ENCODE data around the gene HOXB3. TPM values are rescaled to one million over a fixed set of nuclear protein-coding genes. Genes with fewer than 3 reads are reported as not detected.

Gene HOXB3
- total and polyA plus RNA-seq, 2 of the 4 experiments (the other 2 are of a cell fraction), result 6.3 to 59.6 TPM

- Histone ChIP-seq H3K4ac (ENCODE audit: low read depth, low read length) (peak overlapping the region; percentile 98), H2BK20ac (ENCODE audit: low read depth, low read length) (peak overlapping the region; percentile 93), H3K36me3 (ENCODE audit: control insufficient read depth, insufficient read depth, low read length) (peaks cover 33% of the 10 kb centered on the region), H3K27me3 (ENCODE audit: control insufficient read depth, insufficient read depth, low read length) (no peaks in the 10 kb centered on the region), H3K9me3 (ENCODE audit: control insufficient read depth, insufficient read depth, low read length) (no peaks in the 10 kb centered on the region), H4K91ac (ENCODE audit: insufficient read depth, low read depth, low read length) (peak overlapping the region; percentile 98), H3K9ac (ENCODE audit: low read depth, low read length) (peak overlapping the region; percentile 79), H3K27ac (ENCODE audit: insufficient read depth, low read length) (peak overlapping the region; percentile 96), H3K4me3 (ENCODE audit: insufficient read depth, low read depth, low read length) (peak overlapping the region; percentile 25), H2BK120ac (ENCODE audit: low read depth, low read length) (peak overlapping the region; percentile 97), H3K4me1 (ENCODE audit: control insufficient read depth, insufficient read depth, low read length) (peaks cover 48% of the 10 kb centered on the region), H3K56ac (ENCODE audit: extremely low read depth, insufficient read depth, low read length) (peak overlapping the region; percentile 88), H2BK15ac (ENCODE audit: low read depth, low read length) (peak overlapping the region; percentile 94), H4K8ac (ENCODE audit: low read depth in 2 of 2, low read length in 2 of 2) (peak overlapping the region; percentile 63 to 96), H4K5ac (ENCODE audit: low read depth, low read length) (peak overlapping the region; percentile 90), H3K9me1 (ENCODE audit: insufficient read depth, low read length) (peaks cover 3% of the 10 kb centered on the region; the same call in 1 of the 2 replicates), H3K4me2 (ENCODE audit: low read depth, low read length) (peak overlapping the region; percentile 74), H3K79me1 (ENCODE audit: low read depth in 1 of 2, low read length in 2 of 2) (peaks cover 4 to 25% of the 10 kb centered on the region in 2 experiments; a peak in 2 of 4 replicates), H4K20me1 (ENCODE audit: insufficient read depth, low read length) (no peaks in the 10 kb centered on the region), H3K14ac (replicated peaks; ENCODE audit: low read depth, low read length) (peak overlapping the region; percentile 96), H2AK5ac (ENCODE audit: low read depth, low read length) (peak overlapping the region; percentile 92), H2AK9ac (replicated peaks; ENCODE audit: low read depth, low read length, poor library complexity) (peak overlapping the region; percentile 91), H2AFZ (replicated peaks; ENCODE audit: low read length, poor library complexity) (peak overlapping the region; percentile 33), H3K23ac (ENCODE audit: low read depth, low read length) (peak overlapping the region; percentile 99), H3K18ac (ENCODE audit: low read depth, low read length) (peak overlapping the region; percentile 80), H2BK5ac (ENCODE audit: low read depth, low read length, poor library complexity, severe bottlenecking) (peak overlapping the region; percentile 95)
- 0% methylated on average over 2 of the region's 18 CpGs; no CpG with 5 or more reads in 1 of the 2 experiments for WGBS, 2 experiments (ENCODE audit: extremely low coverage in 2 of 2, insufficient read length in 1 of 2)
- dilution Hi-C loops (cut with HindIII; ENCODE audit: low sequenced_read_pairs, unreplicated experiment) (no loop called here), intact Hi-C loops (cut with micrococcal nuclease) (no loop called here), in situ Hi-C loops (cut with MboI; ENCODE audit: low sequenced_read_pairs) (loop anchor here (10.0 kb wide), 1 partner anchor 195 kb away; no protein-coding TSS in a partner anchor)
- TF ChIP-seq NFE2L2 (IDR thresholded peaks at IDR 0.05; ENCODE audit: low read depth, low read length), result no peak
- no peak for TF ChIP-seq RFX5 (IDR thresholded peaks at IDR 0.05; ENCODE audit: low read depth, low read length)
- no peak for TF ChIP-seq RCOR1 (IDR thresholded peaks at IDR 0.05; ENCODE audit: insufficient replicate concordance, low read length)
- no peak for TF ChIP-seq USF2 (IDR thresholded peaks at IDR 0.05; ENCODE audit: low read depth, low read length)
- TF ChIP-seq RAD21 (IDR thresholded peaks at IDR 0.05; ENCODE audit: low read length), result no peak
- ATAC-seq (ENCODE audit: low read depth) (peak; percentile 16), DNase-seq (peak; percentile 89)
- ChIA-PET POLR2A (ENCODE audit: unreplicated experiment) (interaction anchor here (0.7 to 1.2 kb wide), 3 partner anchors 13 to 719 kb away, joined by 3 read pairs; no protein-coding TSS in a partner anchor), CTCF (interaction anchor here (1.1 kb wide), 1 partner anchor 63 kb away, joined by 5 read pairs; no protein-coding TSS in a partner anchor)
- BruUV-seq (replicated peaks), result TSS peak; percentile 43
Measured at GRCh38 chr17:48549914-48550501, 40.0 kb downstream of the HOXB3 start.
